CD4-positive, alpha-beta T cell treated with Interleukin-10 for 1 hour (primary cell): ENCODE data around the gene CAMTA1.
A peak's percentile ranks its signal among the peaks of the same experiment; 100 is the strongest.

Experiments used
- DNase-seq: peaks from one replicate; pipeline ENCODE4 v3.0.0-alpha.2; 2020

The CAMTA1 gene

GRCh38 chr1:7010534-7011200 lies 225.4 kb downstream of the CAMTA1 start:
- no peak for DNase-seq

GRCh38 chr1:7011826-7012225 lies 226.6 kb downstream of the CAMTA1 start:
- DNase-seq, result no peak

GRCh38 chr1:7012461-7012924 lies 227.2 kb downstream of the CAMTA1 start:
- no peak for DNase-seq

- no peak for DNase-seq
Measured at GRCh38 chr1:7013833-7014639, 228.8 kb downstream of the CAMTA1 start.

- no peak for DNase-seq
Measured at GRCh38 chr1:7014640-7014930, 229.3 kb downstream of the CAMTA1 start.

GRCh38 chr1:7015022-7015421 lies 229.8 kb downstream of the CAMTA1 start:
- DNase-seq, result no peak

GRCh38 chr1:7018351-7018750 lies 233.1 kb downstream of the CAMTA1 start:
- no peak for DNase-seq

- DNase-seq, result no peak
Measured at GRCh38 chr1:7018826-7019225, 233.6 kb downstream of the CAMTA1 start.

GRCh38 chr1:7019510-7019909 lies 234.3 kb downstream of the CAMTA1 start:
- no peak for DNase-seq

GRCh38 chr1:7022058-7022457 lies 236.8 kb downstream of the CAMTA1 start:
- DNase-seq, result no peak

- no peak for DNase-seq
Measured at GRCh38 chr1:7025013-7025412, 239.8 kb downstream of the CAMTA1 start.

GRCh38 chr1:7026169-7026568 lies 240.9 kb downstream of the CAMTA1 start:
- no peak for DNase-seq

GRCh38 chr1:7032992-7033391 lies 247.7 kb downstream of the CAMTA1 start:
- DNase-seq, result no peak

GRCh38 chr1:7036386-7036785 lies 251.1 kb downstream of the CAMTA1 start:
- DNase-seq, result no peak

GRCh38 chr1:7039590-7040220 lies 254.5 kb downstream of the CAMTA1 start:
- DNase-seq, result no peak

GRCh38 chr1:7040969-7041695 lies 255.9 kb downstream of the CAMTA1 start:
- DNase-seq, result no peak

GRCh38 chr1:7042322-7043190 lies 257.3 kb downstream of the CAMTA1 start:
- DNase-seq, result peak; percentile 5

- no peak for DNase-seq
Measured at GRCh38 chr1:7043191-7043549, 257.9 kb downstream of the CAMTA1 start.

- DNase-seq, result no peak
Measured at GRCh38 chr1:7043719-7044535, 258.7 kb downstream of the CAMTA1 start.

GRCh38 chr1:7045897-7046296 lies 260.6 kb downstream of the CAMTA1 start:
- no peak for DNase-seq

GRCh38 chr1:7046314-7046713 lies 261.1 kb downstream of the CAMTA1 start:
- no peak for DNase-seq

- no peak for DNase-seq
Measured at GRCh38 chr1:7046891-7047290, 261.6 kb downstream of the CAMTA1 start.
